Esophagus muscularis mucosa (tissue), 4 donors: Measurements from ENCODE around the gene RUNX1. TPM values are rescaled to one million over a fixed set of nuclear protein-coding genes. Genes with fewer than 3 reads are reported as not detected.

Source experiments
- DNase-seq: peaks from one replicate; pipeline ENCODE4 v3.0.0-alpha.2; 2017; ENCODE audit errors: extremely low spot score
- H3K27ac ChIP-seq, 4 donors: fragments of 200-600 bp; sonication (generic); replicated peaks in 1 of 4; 1 replicate in 3 of 4; 2 replicates in 1 of 4; pipeline ENCODE4 v1.5.1; 2016 to 2019; ENCODE audit warnings: mild to moderate bottlenecking in 1 of 4
- H3K27me3 ChIP-seq, 4 donors: fragments of 200-600 bp; sonication (generic); one replicate each; pipeline versions ENCODE4 v1.5.1 to v1.6.0; 2016 to 2019
- H3K36me3 ChIP-seq, 4 donors: fragments of 200-600 bp; sonication (generic); one replicate each; pipeline ENCODE4 v1.5.1; 2016 to 2019
- H3K4me1 ChIP-seq, 4 donors: fragments of 200-600 bp; sonication (generic); one replicate each; pipeline ENCODE4 v1.5.1; 2016 to 2019
- H3K4me3 ChIP-seq, 4 donors: fragments of 200-600 bp; sonication (generic); 1 replicate in 2 of 4; 2 replicates in 2 of 4; pipeline ENCODE4 v1.5.1; 2016 to 2019; ENCODE audit warnings: mild to moderate bottlenecking in 4 of 4, moderate library complexity in 1 of 4
- H3K9me3 ChIP-seq, 4 donors: fragments of 200-600 bp; sonication (generic); 1 replicate in 3 of 4; 2 replicates in 1 of 4; pipeline ENCODE4 v1.5.1; 2016 to 2019
- CTCF ChIP-seq, 3 experiments: fragments of 200-600 bp in 2 of 3; fragments of 450-650 bp in 1 of 3; sonication (generic) in 2 of 3; IDR thresholded peaks; one replicate each; pipeline ENCODE4 v1.5.1; 2017 to 2019; ENCODE audit warnings: antibody characterized with exemption in 3 of 3, mild to moderate bottlenecking in 2 of 3, moderate library complexity in 1 of 3
- EP300 ChIP-seq: sonication (generic); formaldehyde crosslinking; IDR thresholded peaks from one replicate; pipeline ENCODE4 v1.6.1; 2017; ENCODE audit warnings: antibody characterized with exemption
- POLR2A ChIP-seq: fragments of 450-650 bp; IDR thresholded peaks from one replicate; pipeline ENCODE4 v1.6.1; 2017; ENCODE audit warnings: antibody characterized with exemption, moderate library complexity, mild to moderate bottlenecking, low read depth
- POLR2AphosphoS5 ChIP-seq, 2 donors: sonication (generic); formaldehyde crosslinking; IDR thresholded peaks; one replicate each; pipeline ENCODE4 v1.6.1; 2017; ENCODE audit warnings: antibody characterized with exemption in 2 of 2
- WGBS: methylation state at CpG from one replicate; pipeline ENCODE4 v1.1.5; 2018; 5-methylcytosine and 5-hydroxymethylcytosine counted together
- intact Hi-C: fragments of 100-400 bp; cut with DNase I; formaldehyde crosslinking; loops from one replicate; pipeline ENCODE4 v1.15.1; 2023
- total RNA-seq, 4 donors: library from RNA; depleted of rRNA; stranded (reverse); fragments of >200 nt; gene quantifications; one replicate each; pipeline versions ENCODE4 v1.1.0 to v1.2.1, GENCODE V29; 2016

Gene RUNX1
- total RNA-seq, 4 donors from 2014 or later: 3.7 to 10.9 (median 5.6) TPM

GRCh38 chr21:34889676-34890469 is 159.2 kb downstream of the RUNX1 start:
- intact Hi-C loops: loop anchor here (5.0 to 10.0 kb wide), 5 partner anchors 143 to 1435 kb away; partner anchors contain the start of gene MORC3
- peak; percentile 91 for DNase-seq
- 17% methylated on average over 8 of the region's 98 CpGs for WGBS

GRCh38 chr21:34889320-34889675 is 159.8 kb downstream of the RUNX1 start:
- Histone ChIP-seq H3K27ac (peak overlapping the region; percentile 72 to 90 (median 82)), H3K9me3 (no peaks in the 10 kb centered on the region), H3K36me3 (no peaks in the 10 kb centered on the region), H3K27me3 (peaks cover 17 to 86% (median 55%) of the 10 kb centered on the region in 4 donors), H3K4me3 (peak overlapping the region; percentile 68 to 77 (median 73)), H3K4me1 (peaks cover 30 to 55% (median 53%) of the 10 kb centered on the region in 4 donors)
- DNase-seq: peak; percentile 90
- WGBS: no CpG with 5 or more reads among the region's 45 CpGs
- intact Hi-C loops: loop anchor here (5.0 to 10.0 kb wide), 3 partner anchors 142 to 1436 kb away; partner anchors contain the start of gene MORC3
- no peak for TF ChIP-seq CTCF (IDR thresholded peaks at IDR 0.05)
- no peak for TF ChIP-seq EP300
- peak in 1 of 2 donors; percentile 3 for TF ChIP-seq POLR2AphosphoS5 (IDR thresholded peaks at IDR 0.05)

More at GRCh38 chr21:34889676-34890469, 159.2 kb downstream of the RUNX1 start:
- H3K27ac ChIP-seq: peak overlapping the region; percentile 72 to 90 (median 82)
- TF ChIP-seq CTCF (IDR thresholded peaks at IDR 0.05) (peak; percentile 72 to 92 (median 80)), POLR2AphosphoS5 (IDR thresholded peaks at IDR 0.05) (no peak), EP300 (no peak), POLR2A (no peak)
- no peaks in the 10 kb centered on the region for H3K9me3 ChIP-seq
- H3K36me3 ChIP-seq: no peaks in the 10 kb centered on the region
- H3K4me1 ChIP-seq: peaks cover 30 to 55% (median 53%) of the 10 kb centered on the region in 4 donors
- H3K27me3 ChIP-seq: peaks cover 17 to 85% (median 53%) of the 10 kb centered on the region in 4 donors
- peak overlapping the region; percentile 68 to 77 (median 73) for H3K4me3 ChIP-seq

- under 1% methylated on average over 36 of the region's 96 CpGs for WGBS
- H3K27me3 ChIP-seq: peaks cover 17 to 86% (median 55%) of the 10 kb centered on the region in 4 donors
Observed at GRCh38 chr21:34888569-34889319, 160.4 kb downstream of the RUNX1 start.

More at GRCh38 chr21:34888569-34889319, 160.4 kb downstream of the RUNX1 start:
- peak overlapping the region; percentile 68 to 77 (median 73) for H3K4me3 ChIP-seq
- intact Hi-C loops: loop anchor here (5.0 to 10.0 kb wide), 3 partner anchors 141 to 1436 kb away; partner anchors contain the start of gene MORC3
- DNase-seq: peak; percentile 97
- peak overlapping the region; percentile 72 to 90 (median 82) for H3K27ac ChIP-seq
- no peaks in the 10 kb centered on the region for H3K9me3 ChIP-seq
- no peaks in the 10 kb centered on the region for H3K36me3 ChIP-seq
- H3K4me1 ChIP-seq: peaks cover 30 to 55% (median 53%) of the 10 kb centered on the region in 4 donors
- TF ChIP-seq POLR2A: peak; percentile 93
- TF ChIP-seq CTCF (IDR thresholded peaks at IDR 0.05): peak in 1 of 3 experiments; percentile 4
- no peak for TF ChIP-seq EP300
- peak; percentile 75 to 86 for TF ChIP-seq POLR2AphosphoS5 (IDR thresholded peaks at IDR 0.05)
